HG03575 (cell line): ENCODE data around the gene GNAO1.

Experiments
- ATAC-seq: cut with Tn5 transposase; IDR thresholded peaks from one replicate; pipeline ENCODE4 v1.9.1; 2021; ENCODE audit not compliant: unreplicated experiment, insufficient number of reproducible peaks, low FRiP score; ENCODE audit errors: extremely low read depth

The GNAO1 gene

GRCh38 chr16:56191156-56191815, at the start of gene GNAO1:
Gene GNAO1 (plus strand): TSS chr16:56191489. CDS start chr16:56192236, 747 bp downstream.
- no peak for ATAC-seq

GRCh38 chr16:56143666-56144065, 47.6 kb upstream of the GNAO1 start:
- ATAC-seq, result no peak

GRCh38 chr16:56145369-56145768, 45.9 kb upstream of the GNAO1 start:
- no peak for ATAC-seq

- no peak for ATAC-seq
These were observed 39.7 kb upstream of the GNAO1 start for GRCh38 chr16:56151621-56152020.

GRCh38 chr16:56161658-56162057, 29.6 kb upstream of the GNAO1 start:
- no peak for ATAC-seq

GRCh38 chr16:56163089-56163488, 28.2 kb upstream of the GNAO1 start:
- ATAC-seq, result no peak

GRCh38 chr16:56163938-56164337, 27.4 kb upstream of the GNAO1 start:
- peak; percentile 92 for ATAC-seq

GRCh38 chr16:56164636-56165035, 26.7 kb upstream of the GNAO1 start:
- ATAC-seq, result no peak

GRCh38 chr16:56174411-56174810, 16.9 kb upstream of the GNAO1 start:
- no peak for ATAC-seq

GRCh38 chr16:56181401-56181800, 9.9 kb upstream of the GNAO1 start:
- no peak for ATAC-seq

GRCh38 chr16:56183266-56183665, 8.0 kb upstream of the GNAO1 start:
- ATAC-seq, result no peak

- no peak for ATAC-seq
These were observed 1.1 kb upstream of the GNAO1 start for GRCh38 chr16:56190048-56190676.

- ATAC-seq, result no peak
These were observed 573 bp upstream of the GNAO1 start for GRCh38 chr16:56190677-56191155.

- no peak for ATAC-seq
These were observed 746 bp downstream of the GNAO1 start for GRCh38 chr16:56191835-56192634.

GRCh38 chr16:56192635-56192945, 1.3 kb downstream of the GNAO1 start:
- no peak for ATAC-seq

GRCh38 chr16:56192986-56193945, 2.0 kb downstream of the GNAO1 start:
- ATAC-seq, result no peak

- no peak for ATAC-seq
These were observed 2.9 kb downstream of the GNAO1 start for GRCh38 chr16:56193951-56194726.

- no peak for ATAC-seq
These were observed 3.9 kb downstream of the GNAO1 start for GRCh38 chr16:56195151-56195550.
